Calu3 (cell line): Measurements from ENCODE around the gene MMP7. TPM values are rescaled to one million over a fixed set of nuclear protein-coding genes. Genes with fewer than 3 reads are reported as not detected.

ENCODE experiments used
- BruUV-seq: library from RNA; stranded (reverse); fragments of 400-500 nt; replicated peaks from 2 replicates; lab custom pipeline; 2021; lab: Mats Ljungman, UMichigan
- CTCF ChIA-PET: fragments of 300-600 bp; sonication (Branson Sonifier 250); formaldehyde crosslinking; loops from one replicate; lab custom pipeline; 2022; ENCODE audit warnings: antibody characterized with exemption; lab: Charles Lee
- DNase-seq: peaks from one replicate; pipeline ENCODE4 v3.0.0; 2022
- H3K27ac Mint-ChIP-seq: one replicate; pipeline ENCODE4 v1.8.0; 2022; ENCODE audit warnings: mixed read lengths; ENCODE audit not compliant: unreplicated experiment
- H3K27me3 Mint-ChIP-seq: one replicate; pipeline ENCODE4 v1.8.0; 2022; ENCODE audit warnings: mixed read lengths; ENCODE audit not compliant: unreplicated experiment
- H3K36me3 Mint-ChIP-seq: one replicate; pipeline ENCODE4 v1.8.0; 2022; ENCODE audit warnings: mild to moderate bottlenecking, moderate library complexity, mixed read lengths; ENCODE audit not compliant: insufficient read depth, unreplicated experiment
- H3K4me1 Mint-ChIP-seq: one replicate; pipeline ENCODE4 v1.8.0; 2022; ENCODE audit warnings: mild to moderate bottlenecking, low read depth, mixed read lengths; ENCODE audit not compliant: unreplicated experiment
- H3K4me3 Mint-ChIP-seq: one replicate; pipeline ENCODE4 v1.8.0; 2022; ENCODE audit warnings: mild to moderate bottlenecking, low read depth, moderate library complexity, mixed read lengths; ENCODE audit not compliant: unreplicated experiment
- H3K9me3 Mint-ChIP-seq: one replicate; pipeline ENCODE4 v1.8.0; 2022; ENCODE audit warnings: low read depth, mixed read lengths; ENCODE audit not compliant: unreplicated experiment
- intact Hi-C: fragments of 100-400 bp; cut with micrococcal nuclease; formaldehyde crosslinking; loops from one replicate; pipeline ENCODE4 v1.10.0; 2022; ENCODE audit not compliant: unreplicated experiment
- total RNA-seq: library from RNA; stranded (reverse); gene quantifications from 2 replicates; pipeline ENCODE4 v1.2.3, GENCODE V29; 2022
- TF ChIP-seq, protein P1 (sequence below): fragments of 200-600 bp; IDR thresholded peaks from one replicate; pipeline ENCODE4 v1.8.0; 2022; ENCODE audit warnings: antibody characterized with exemption; ENCODE audit not compliant: unreplicated experiment

Gene MMP7
- total RNA-seq, 1 experiment from 2014 or later = 171 TPM

DNA sequence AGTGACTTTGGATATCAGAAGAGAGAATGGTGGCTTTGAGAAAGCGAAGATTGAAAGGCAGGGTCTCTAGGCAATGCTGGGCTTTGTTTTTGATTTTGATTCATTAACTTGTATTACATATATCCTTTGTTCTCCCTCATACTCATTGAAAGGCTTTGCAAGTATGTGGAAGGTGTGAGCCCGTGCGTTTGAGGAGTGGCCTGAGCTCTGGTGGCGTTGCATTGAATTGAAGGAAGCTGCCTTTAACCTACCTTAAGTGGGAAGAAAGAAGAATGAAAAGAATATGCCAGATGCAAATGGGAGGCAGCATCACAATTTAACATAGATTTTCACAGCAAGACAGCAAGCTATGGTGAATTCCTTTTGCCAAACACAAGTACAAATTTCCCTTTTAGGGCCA lies 6.7 kb downstream of the MMP7 start:
- BruUV-seq = no TSS peak
- no peaks in the 10 kb centered on the region for H3K9me3 Mint-ChIP-seq
- peaks cover 19% of the 10 kb centered on the region for H3K4me1 Mint-ChIP-seq
- DNase-seq = no peak
- no peaks in the 10 kb centered on the region for H3K27me3 Mint-ChIP-seq
- intact Hi-C loops = no loop called here
- TF ChIP-seq, protein P1, sequence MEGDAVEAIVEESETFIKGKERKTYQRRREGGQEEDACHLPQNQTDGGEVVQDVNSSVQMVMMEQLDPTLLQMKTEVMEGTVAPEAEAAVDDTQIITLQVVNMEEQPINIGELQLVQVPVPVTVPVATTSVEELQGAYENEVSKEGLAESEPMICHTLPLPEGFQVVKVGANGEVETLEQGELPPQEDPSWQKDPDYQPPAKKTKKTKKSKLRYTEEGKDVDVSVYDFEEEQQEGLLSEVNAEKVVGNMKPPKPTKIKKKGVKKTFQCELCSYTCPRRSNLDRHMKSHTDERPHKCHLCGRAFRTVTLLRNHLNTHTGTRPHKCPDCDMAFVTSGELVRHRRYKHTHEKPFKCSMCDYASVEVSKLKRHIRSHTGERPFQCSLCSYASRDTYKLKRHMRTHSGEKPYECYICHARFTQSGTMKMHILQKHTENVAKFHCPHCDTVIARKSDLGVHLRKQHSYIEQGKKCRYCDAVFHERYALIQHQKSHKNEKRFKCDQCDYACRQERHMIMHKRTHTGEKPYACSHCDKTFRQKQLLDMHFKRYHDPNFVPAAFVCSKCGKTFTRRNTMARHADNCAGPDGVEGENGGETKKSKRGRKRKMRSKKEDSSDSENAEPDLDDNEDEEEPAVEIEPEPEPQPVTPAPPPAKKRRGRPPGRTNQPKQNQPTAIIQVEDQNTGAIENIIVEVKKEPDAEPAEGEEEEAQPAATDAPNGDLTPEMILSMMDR = no peak
- CTCF ChIA-PET = no interaction called here
- H3K4me3 Mint-ChIP-seq = no peak overlapping the region
- no peak overlapping the region for H3K27ac Mint-ChIP-seq
- H3K36me3 Mint-ChIP-seq = no peaks in the 10 kb centered on the region

DNA sequence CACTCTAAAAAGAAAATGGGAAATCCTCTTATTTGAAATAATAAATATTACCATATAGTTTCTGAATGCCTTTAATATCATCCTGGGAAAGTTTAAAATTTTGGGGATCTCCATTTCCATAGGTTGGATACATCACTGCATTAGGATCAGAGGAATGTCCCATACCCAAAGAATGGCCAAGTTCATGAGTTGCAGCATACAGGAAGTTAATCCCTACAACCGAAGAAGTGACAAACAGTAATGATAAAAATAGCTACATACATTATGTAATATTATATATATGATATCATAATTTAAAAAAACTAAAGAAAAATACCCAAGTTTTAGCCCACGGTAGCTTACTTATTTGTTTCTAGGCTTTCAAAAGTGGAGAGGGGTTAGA lies 7.4 kb downstream of the MMP7 start:
- TF ChIP-seq, protein P1 = no peak
- Mint-ChIP-seq H3K27ac (no peak overlapping the region), H3K9me3 (no peaks in the 10 kb centered on the region), H3K4me1 (peaks cover 12% of the 10 kb centered on the region), H3K27me3 (no peaks in the 10 kb centered on the region), H3K4me3 (no peak overlapping the region), H3K36me3 (no peaks in the 10 kb centered on the region)
- BruUV-seq = no TSS peak
- DNase-seq = no peak
- intact Hi-C loops = no loop called here
- CTCF ChIA-PET = no interaction called here

DNA sequence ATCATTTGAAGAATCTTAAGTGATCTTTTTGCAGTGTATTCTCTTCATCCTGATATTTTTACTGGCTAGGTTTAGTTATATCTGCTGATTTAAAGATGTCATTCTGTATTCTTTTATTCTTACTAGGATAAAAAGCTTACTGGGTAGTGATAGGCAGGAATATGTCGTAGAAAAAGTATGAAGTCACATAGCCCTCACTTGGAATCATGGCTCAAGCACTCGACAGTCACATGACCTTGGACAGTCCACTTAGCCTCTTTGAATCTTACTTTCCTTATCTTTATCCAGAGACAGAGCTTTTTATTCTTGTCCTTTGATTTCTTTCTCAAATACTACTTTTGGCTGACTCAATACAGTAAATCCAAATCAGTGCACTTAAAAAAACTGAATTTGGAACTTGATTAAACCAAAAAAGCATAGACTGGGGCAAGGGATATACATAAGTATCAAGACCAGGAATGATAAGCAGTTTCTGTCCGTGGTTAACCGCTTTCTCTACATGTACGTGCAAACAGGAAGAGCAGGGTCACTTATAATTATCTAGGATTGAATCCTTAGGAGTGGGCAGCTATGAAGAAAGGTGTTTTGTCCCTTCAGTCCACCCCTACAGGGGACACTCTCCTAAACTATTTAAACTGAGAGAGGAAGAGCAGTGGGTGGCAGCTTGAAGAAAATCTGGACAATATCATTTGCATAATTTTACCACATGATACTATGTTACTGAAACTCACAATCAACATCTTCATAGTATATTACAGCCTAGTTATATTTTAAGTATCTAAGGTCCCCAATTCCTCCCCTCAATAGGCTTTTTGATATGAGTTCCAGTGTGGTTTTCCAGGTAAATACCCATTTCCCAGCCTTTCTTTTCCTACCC lies 8.0 kb downstream of the MMP7 start:
- Mint-ChIP-seq H3K4me3 (no peak overlapping the region), H3K27me3 (no peaks in the 10 kb centered on the region), H3K4me1 (peaks cover 7% of the 10 kb centered on the region), H3K9me3 (no peaks in the 10 kb centered on the region), H3K27ac (no peak overlapping the region), H3K36me3 (no peaks in the 10 kb centered on the region)
- CTCF ChIA-PET = no interaction called here
- no TSS peak for BruUV-seq
- intact Hi-C loops = no loop called here
- DNase-seq = no peak
- TF ChIP-seq, protein P1 = no peak

DNA sequence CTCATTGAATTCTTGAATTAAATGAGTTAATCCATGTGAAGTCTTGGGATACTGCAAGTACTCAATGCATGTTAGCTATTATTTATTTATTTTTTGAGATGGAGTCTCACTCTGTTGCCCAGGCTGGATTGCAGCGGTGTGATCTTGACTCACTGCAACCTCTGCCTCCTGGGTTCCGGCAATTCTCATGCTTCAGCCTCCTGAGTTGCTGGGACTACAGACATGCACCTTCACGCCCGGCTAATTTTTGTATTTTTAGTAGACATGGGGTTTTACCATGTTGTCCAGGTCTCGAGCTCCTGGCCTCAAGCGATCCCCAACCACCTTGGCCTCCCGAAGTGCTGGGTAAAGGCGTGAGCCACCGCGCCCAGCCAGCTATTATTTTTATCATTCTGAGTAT lies 9.4 kb downstream of the MMP7 start:
- H3K4me3 Mint-ChIP-seq = no peak overlapping the region
- H3K27me3 Mint-ChIP-seq = no peaks in the 10 kb centered on the region
- DNase-seq = no peak
- TF ChIP-seq, protein P1 = no peak
- no peaks in the 10 kb centered on the region for H3K36me3 Mint-ChIP-seq
- H3K9me3 Mint-ChIP-seq = no peaks in the 10 kb centered on the region
- no peak overlapping the region for H3K27ac Mint-ChIP-seq
- H3K4me1 Mint-ChIP-seq = peaks cover 7% of the 10 kb centered on the region
- no TSS peak for BruUV-seq
- intact Hi-C loops = no loop called here
- CTCF ChIA-PET = no interaction called here
